GM12892 (cell line): ENCODE data around the gene HEBP2.
"Not testable (repeated sequence)": the region's sequence is repeated elsewhere in the genome, so short reads cannot be mapped to it uniquely, and the experiment has no call there.

ENCODE experiments used
- DNase-seq: peaks from one replicate; pipeline ENCODE4 v3.0.0; 2011; ENCODE audit not compliant: insufficient read length
- FAIRE-seq: peaks from 2 replicates; lab custom pipeline; 2011; peaks lifted over from hg19 to GRCh38; lab: Jason Lieb, UNC
- POLR2A ChIP-seq: IDR thresholded peaks from 2 replicates; pipeline ENCODE4 v1.6.1; 2011; ENCODE audit warnings: low read depth, low read length, control low read depth
- POLR2AphosphoS5 ChIP-seq: IDR thresholded peaks from 2 replicates; pipeline ENCODE4 v1.6.1; 2011; ENCODE audit warnings: low read depth, low read length, control low read depth
- TAF1 ChIP-seq: IDR thresholded peaks from 2 replicates; pipeline ENCODE4 v1.6.1; 2011; ENCODE audit warnings: low read depth, mild to moderate bottlenecking, control low read depth, low read length, borderline replicate concordance

HEBP2 gene

DNA sequence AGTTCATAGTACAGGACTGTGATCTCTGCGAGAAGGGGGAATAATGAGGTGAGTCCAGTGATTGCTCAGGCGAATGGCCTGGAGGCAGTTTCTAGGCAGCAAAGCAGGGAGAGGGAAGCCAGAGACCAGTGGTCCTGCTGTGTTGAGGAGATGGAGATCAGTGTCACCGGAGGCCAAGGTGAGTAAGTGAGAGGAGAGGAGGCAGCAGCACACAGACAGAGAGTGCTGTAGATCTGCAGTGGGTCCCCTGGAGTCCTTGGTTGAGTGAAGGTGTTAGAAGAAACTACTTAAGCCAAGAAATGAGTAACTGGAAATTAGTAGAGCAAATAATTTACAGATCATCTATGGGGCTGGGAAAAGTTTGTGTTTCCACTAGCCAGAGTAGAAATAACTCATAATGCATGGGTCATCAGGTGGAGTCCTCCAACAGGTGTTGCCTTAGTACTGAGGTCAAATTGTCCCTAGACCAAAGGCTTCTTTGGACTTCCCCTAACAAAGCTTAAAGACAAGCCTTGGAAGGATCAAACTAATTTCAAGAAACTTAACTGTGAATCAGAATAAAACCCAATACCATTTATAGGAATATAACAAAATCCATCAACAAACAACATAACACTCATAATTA lies 13.6 kb downstream of the HEBP2 start:
- no peak for FAIRE-seq
- no peak for DNase-seq
- TF ChIP-seq POLR2AphosphoS5, result no peak
- no peak for TF ChIP-seq POLR2A
- no peak for TF ChIP-seq TAF1

GRCh38 chr6:138418118-138418742 lies 14.2 kb downstream of the HEBP2 start:
- DNase-seq, result no peak
- TF ChIP-seq TAF1, result no peak
- no peak for TF ChIP-seq POLR2A
- TF ChIP-seq POLR2AphosphoS5, result no peak
- no peak for FAIRE-seq

DNA sequence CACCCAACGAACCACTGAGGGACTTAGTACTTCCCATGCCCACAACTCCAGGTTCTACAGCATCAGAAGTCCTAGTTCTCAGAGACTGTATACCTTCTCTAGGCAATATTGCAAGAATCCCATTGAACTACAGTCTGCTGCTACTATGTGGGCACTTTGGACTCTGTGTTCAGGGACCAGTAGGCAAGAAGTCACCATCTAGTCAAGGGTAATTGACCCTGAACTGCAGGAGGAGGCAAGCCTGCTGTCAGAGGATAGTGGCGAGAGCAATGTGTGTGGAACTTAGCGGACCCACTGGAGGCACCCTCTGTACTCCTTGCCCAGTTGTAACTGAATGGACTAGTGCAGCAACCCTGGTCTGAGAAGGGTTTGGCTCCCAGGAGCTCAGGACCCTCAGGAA lies 15.7 kb downstream of the HEBP2 start:
- no peak for FAIRE-seq

GRCh38 chr6:138420356-138420755 lies 16.3 kb downstream of the HEBP2 start:
- no peak for DNase-seq
- FAIRE-seq, result no peak
- TF ChIP-seq TAF1 (no peak), POLR2AphosphoS5 (no peak), POLR2A (no peak)

More for the DNA sequence above, 15.7 kb downstream of the HEBP2 start:
- TF ChIP-seq POLR2AphosphoS5, result no peak
- DNase-seq, result no peak

- FAIRE-seq, result no peak
- DNase-seq, result no peak
- no peak for TF ChIP-seq TAF1
- TF ChIP-seq POLR2A, result no peak
- no peak for TF ChIP-seq POLR2AphosphoS5
Observed at GRCh38 chr6:138421089-138421488, 17.1 kb downstream of the HEBP2 start.

DNA sequence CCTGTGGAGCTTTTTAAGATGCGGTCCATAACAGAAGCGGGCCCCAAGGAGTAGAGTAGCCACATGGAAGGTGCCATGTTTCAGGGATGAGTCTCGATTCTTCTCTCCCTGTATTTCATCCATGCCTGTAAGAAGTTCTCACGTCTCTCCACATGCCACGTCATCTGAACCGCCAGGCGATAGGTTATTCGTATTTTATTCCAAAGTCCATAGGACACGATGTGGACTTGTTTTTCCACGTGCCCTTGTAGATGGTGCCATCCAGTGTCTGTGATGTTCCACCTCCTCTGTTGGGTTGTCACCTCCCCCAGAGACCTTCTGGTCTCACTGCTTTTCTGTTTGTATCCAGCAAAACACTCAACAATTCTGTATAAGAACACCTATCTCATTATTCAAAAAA lies 17.6 kb downstream of the HEBP2 start:
- DNase-seq (no peak), FAIRE-seq (no peak)
- TF ChIP-seq POLR2A, result no peak
- TF ChIP-seq TAF1, result no peak
- no peak for TF ChIP-seq POLR2AphosphoS5

DNA sequence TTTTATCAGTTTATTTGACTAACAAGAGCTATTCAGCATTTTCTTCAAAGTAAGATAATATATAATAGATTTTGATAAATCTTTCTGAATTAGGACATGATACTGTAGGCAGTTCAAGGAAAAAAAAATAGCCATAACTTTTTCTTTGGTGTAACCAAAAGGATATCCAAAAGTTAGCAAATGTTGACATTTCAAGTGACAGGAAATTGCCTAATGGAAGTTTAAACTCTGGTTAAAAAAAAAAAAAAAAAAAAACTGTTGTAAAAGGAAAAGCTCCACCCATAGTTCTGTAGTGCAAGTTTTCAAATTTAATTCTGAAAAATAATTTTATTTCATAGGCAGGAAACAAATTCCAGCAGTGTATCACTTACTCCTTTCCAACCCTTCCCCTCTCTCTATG lies 18.8 kb downstream of the HEBP2 start:
- no peak for FAIRE-seq
- no peak for DNase-seq

GRCh38 chr6:138424004-138424904 lies 20.2 kb downstream of the HEBP2 start:
- DNase-seq (no peak), FAIRE-seq (no peak)
- TF ChIP-seq POLR2AphosphoS5, result no peak
- no peak for TF ChIP-seq TAF1
- no peak for TF ChIP-seq POLR2A

More for the DNA sequence above, 18.8 kb downstream of the HEBP2 start:
- TF ChIP-seq POLR2AphosphoS5, result no peak
- TF ChIP-seq POLR2A, result no peak
- no peak for TF ChIP-seq TAF1

- not testable (repeated sequence) for FAIRE-seq, DNase-seq
Observed at GRCh38 chr6:138425256-138425655, 21.2 kb downstream of the HEBP2 start.

DNA sequence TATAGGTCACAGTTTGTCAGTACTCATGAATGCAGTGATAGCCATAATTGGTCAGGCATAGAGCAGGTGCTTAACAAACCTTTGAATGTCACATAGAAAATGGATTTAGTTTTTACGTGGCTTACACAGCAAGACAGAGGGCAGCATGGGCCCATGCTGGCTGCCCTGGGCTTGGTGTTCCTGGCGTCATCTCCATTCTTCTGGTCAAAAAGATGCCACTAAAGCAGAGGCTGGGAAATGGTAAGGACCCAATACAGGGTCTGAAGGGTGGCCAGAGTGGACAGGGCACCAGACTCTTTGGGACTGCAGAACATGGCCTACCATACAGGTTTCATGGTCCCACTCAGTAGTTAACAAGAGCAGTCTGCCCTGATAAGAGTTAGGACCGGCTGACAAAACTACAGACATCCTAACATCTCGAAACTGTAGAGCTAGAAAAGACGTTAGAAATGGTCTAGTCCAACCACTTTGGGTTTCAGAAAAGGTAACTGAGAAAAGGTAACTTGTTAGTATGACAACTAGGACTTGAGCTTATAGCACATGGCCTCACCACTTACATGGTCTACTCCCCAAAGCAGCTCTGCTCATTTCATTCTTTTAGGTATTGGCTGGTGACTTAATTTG lies 22.6 kb downstream of the HEBP2 start:
- TF ChIP-seq POLR2A, result no peak
- no peak for TF ChIP-seq POLR2AphosphoS5
- no peak for TF ChIP-seq TAF1
- DNase-seq (no peak), FAIRE-seq (no peak)

GRCh38 chr6:138427701-138428100 lies 23.7 kb downstream of the HEBP2 start:
- TF ChIP-seq POLR2A, result no peak
- TF ChIP-seq POLR2AphosphoS5, result no peak
- no peak for TF ChIP-seq TAF1
- FAIRE-seq, result no peak
- DNase-seq, result no peak
